ENCODE measurements around the gene GNB2. TPM values are rescaled to one million over a fixed set of nuclear protein-coding genes. Genes with fewer than 3 reads are reported as not detected.

The GNB2 gene
- polyA plus RNA-seq, 1 donor (not counting 4 experiments of a cell fraction or from before 2014, with no cell fraction given): 87.2 TPM

GRCh38 chr7:100726996-100727761 lies 53.6 kb downstream of the GNB2 start:
- TF ChIP-seq EZH2 (IDR thresholded peaks at IDR 0.05; ENCODE audit: low read length) (no peak), CTCF (optimal IDR thresholded peaks at IDR 0.05 in 1 of 3, IDR thresholded peaks at IDR 0.05 in 1 of 3, conservative IDR thresholded peaks at IDR 0.05 in 1 of 3; ENCODE audit: extremely low read depth in 1 of 3, insufficient read depth in 2 of 3, low read length in 3 of 3) (no peak)
- Histone ChIP-seq H3K27me3 (ENCODE audit: control insufficient read depth, extremely low read depth, insufficient read depth, low read length) (no peaks in the 10 kb centered on the region), H3K36me3 (ENCODE audit: control insufficient read depth in 2 of 2, extremely low read depth in 1 of 2, insufficient read depth in 2 of 2, low read length in 2 of 2) (no peaks in the 10 kb centered on the region), H3K27ac (ENCODE audit: control insufficient read depth, insufficient read depth, low read length) (no peak overlapping the region), H3K9me3 (ENCODE audit: control insufficient read depth, low read depth, low read length) (no peaks in the 10 kb centered on the region), H2AFZ (ENCODE audit: control insufficient read depth, low read length) (no peak overlapping the region), H4K20me1 (ENCODE audit: control insufficient read depth, extremely low read depth, insufficient read depth, low read length) (no peaks in the 10 kb centered on the region), H3K9ac (ENCODE audit: control insufficient read depth, extremely low read depth, insufficient read depth, low read length) (no peak overlapping the region), H3K4me2 (ENCODE audit: control insufficient read depth, extremely low read depth, insufficient read depth, low read depth, low read length) (no peak overlapping the region), H3K9me1 (ENCODE audit: control insufficient read depth, extremely low read depth, insufficient read depth, low read length) (no peaks in the 10 kb centered on the region), H3K79me2 (ENCODE audit: control insufficient read depth, insufficient read depth, low read length) (no peaks in the 10 kb centered on the region), H3K4me3 (ENCODE audit: control insufficient read depth in 2 of 3, extremely low read depth in 1 of 3, insufficient read depth in 2 of 3, low read depth in 1 of 3, low read length in 3 of 3) (no peak overlapping the region), H3K4me1 (ENCODE audit: control insufficient read depth, extremely low read depth, insufficient read depth, low read length) (peaks cover 15% of the 10 kb centered on the region)
- FAIRE-seq (no peak), DNase-seq (ENCODE audit: low read depth, low spot score) (no peak)
- dilution Hi-C loops (cut with MboI; ENCODE audit: extremely low pct_ligation_motif_present, low sequenced_read_pairs): no loop called here

- Histone ChIP-seq H3K4me2 (ENCODE audit: control insufficient read depth, extremely low read depth, insufficient read depth, low read depth, low read length) (no peak overlapping the region), H4K20me1 (ENCODE audit: control insufficient read depth, extremely low read depth, insufficient read depth, low read length) (no peaks in the 10 kb centered on the region), H3K9me3 (ENCODE audit: control insufficient read depth, low read depth, low read length) (no peaks in the 10 kb centered on the region), H3K9me1 (ENCODE audit: control insufficient read depth, extremely low read depth, insufficient read depth, low read length) (no peaks in the 10 kb centered on the region), H3K27me3 (ENCODE audit: control insufficient read depth, extremely low read depth, insufficient read depth, low read length) (no peaks in the 10 kb centered on the region), H3K27ac (ENCODE audit: control insufficient read depth, insufficient read depth, low read length) (no peak overlapping the region), H3K79me2 (ENCODE audit: control insufficient read depth, insufficient read depth, low read length) (no peaks in the 10 kb centered on the region), H3K36me3 (ENCODE audit: control insufficient read depth in 2 of 2, extremely low read depth in 1 of 2, insufficient read depth in 2 of 2, low read length in 2 of 2) (no peaks in the 10 kb centered on the region), H3K4me3 (ENCODE audit: control insufficient read depth in 2 of 3, extremely low read depth in 1 of 3, insufficient read depth in 2 of 3, low read depth in 1 of 3, low read length in 3 of 3) (no peak overlapping the region), H3K9ac (ENCODE audit: control insufficient read depth, extremely low read depth, insufficient read depth, low read length) (no peak overlapping the region), H3K4me1 (ENCODE audit: control insufficient read depth, extremely low read depth, insufficient read depth, low read length) (peaks cover 15% of the 10 kb centered on the region), H2AFZ (ENCODE audit: control insufficient read depth, low read length) (no peak overlapping the region)
- DNase-seq (ENCODE audit: low read depth, low spot score): no peak
- dilution Hi-C loops (cut with MboI; ENCODE audit: extremely low pct_ligation_motif_present, low sequenced_read_pairs): no loop called here
- no peak for FAIRE-seq
- TF ChIP-seq CTCF (optimal IDR thresholded peaks at IDR 0.05 in 1 of 3, IDR thresholded peaks at IDR 0.05 in 1 of 3, conservative IDR thresholded peaks at IDR 0.05 in 1 of 3; ENCODE audit: extremely low read depth in 1 of 3, insufficient read depth in 2 of 3, low read length in 3 of 3): no peak
- no peak for TF ChIP-seq EZH2 (IDR thresholded peaks at IDR 0.05; ENCODE audit: low read length)
These were observed 54.7 kb downstream of the GNB2 start for GRCh38 chr7:100728196-100728595.

Other genes with a start within 250 kb of the GNB2 start
- gene ZCWPW1, start 245.0 kb upstream of the GNB2 start, polyA plus RNA-seq: 1.4 to 2.0 TPM (median 1.7 TPM) in 3 replicates
- gene MEPCE, start 243.9 kb upstream of the GNB2 start, polyA plus RNA-seq: 10.6 to 14.7 TPM (median 10.8 TPM) in 3 replicates
- 12.2 to 15.3 TPM (median 13.3 TPM) in 3 replicates for gene PPP1R35, start 237.2 kb upstream of the GNB2 start, polyA plus RNA-seq
- 0.24 to 0.54 TPM (median 0.37 TPM) in 3 replicates for gene SPACDR, start 209.5 kb upstream of the GNB2 start, polyA plus RNA-seq
- 8.4 to 16.6 TPM (median 9.1 TPM) in 3 replicates for gene TSC22D4, start 194.5 kb upstream of the GNB2 start, polyA plus RNA-seq
- gene NYAP1, start 189.8 kb upstream of the GNB2 start, polyA plus RNA-seq: 0.16 to 0.48 TPM (median 0.16 TPM) in 3 replicates
- 3.1 to 4.1 TPM (median 3.4 TPM) in 3 replicates for gene AGFG2, start 134.5 kb upstream of the GNB2 start, polyA plus RNA-seq
- gene SAP25, start 99.8 kb upstream of the GNB2 start, polyA plus RNA-seq: 0.16 to 0.21 TPM in 2 of 3 replicates, not detected in the other
- gene LRCH4, start 87.6 kb upstream of the GNB2 start, polyA plus RNA-seq: 4.9 to 8.1 TPM (median 7.3 TPM) in 3 replicates
- gene FBXO24, start 87.4 kb upstream of the GNB2 start, polyA plus RNA-seq: 0.19 to 0.34 TPM (median 0.22 TPM) in 3 replicates
- 0.63 to 1.3 TPM (median 0.80 TPM) in 3 replicates for gene PCOLCE, start 71.4 kb upstream of the GNB2 start, polyA plus RNA-seq
- 4.1 to 17.0 TPM (median 5.5 TPM) in 3 replicates for gene MOSPD3, start 61.2 kb upstream of the GNB2 start, polyA plus RNA-seq
- 0.07 to 0.21 TPM (median 0.12 TPM) in 3 replicates for gene TFR2, start 32.2 kb upstream of the GNB2 start, polyA plus RNA-seq
- gene ACTL6B, start 17.3 kb upstream of the GNB2 start, polyA plus RNA-seq: not detected in 3 replicates
- gene GIGYF1, start 20.5 kb downstream of the GNB2 start, polyA plus RNA-seq: 3.2 to 4.8 TPM (median 4.0 TPM) in 3 replicates
- gene POP7, start 32.4 kb downstream of the GNB2 start, polyA plus RNA-seq: 37.8 to 50.3 TPM (median 44.6 TPM) in 3 replicates
- gene EPO, start 46.7 kb downstream of the GNB2 start, polyA plus RNA-seq: 0.35 to 0.86 TPM (median 0.41 TPM) in 3 replicates
- gene ZAN, start 59.9 kb downstream of the GNB2 start, polyA plus RNA-seq: 0.09 to 0.36 TPM (median 0.14 TPM) in 3 replicates
- gene EPHB4, start 153.8 kb downstream of the GNB2 start, polyA plus RNA-seq: 61.4 to 74.5 TPM (median 71.4 TPM) in 3 replicates
- gene SLC12A9, start 179.0 kb downstream of the GNB2 start, polyA plus RNA-seq: 14.5 to 24.9 TPM (median 19.8 TPM) in 3 replicates
- gene TRIP6, start 193.6 kb downstream of the GNB2 start, polyA plus RNA-seq: 83.8 to 106 TPM (median 93.7 TPM) in 3 replicates
- gene SRRT, start 201.4 kb downstream of the GNB2 start, polyA plus RNA-seq: 23.1 to 54.5 TPM (median 42.2 TPM) in 3 replicates
- gene UFSP1, start 216.0 kb downstream of the GNB2 start, polyA plus RNA-seq: 1.0 to 1.4 TPM (median 1.2 TPM) in 3 replicates
- 0.07 to 0.30 TPM (median 0.20 TPM) in 3 replicates for gene ACHE, start 222.1 kb downstream of the GNB2 start, polyA plus RNA-seq